Lower leg skin (tissue), 4 donors: ENCODE data around the gene C6orf62. TPM values are rescaled to one million over a fixed set of nuclear protein-coding genes. Genes with fewer than 3 reads are reported as not detected.
A peak's percentile ranks its signal among the peaks of the same experiment; 100 is the strongest.
"Not testable (repeated sequence)": the region's sequence is repeated elsewhere in the genome, so short reads cannot be mapped to it uniquely, and the experiment has no call there.

Source experiments
- DNase-seq, 2 donors: peaks; one replicate each; pipeline ENCODE4 v3.0.0-alpha.2; 2019; ENCODE audit warnings: low spot score in 2 of 2
- H3K4me3 ChIP-seq: fragments of 200-600 bp; sonication (generic); 2 replicates; pipeline ENCODE4 v1.5.1; 2017; ENCODE audit warnings: mild to moderate bottlenecking, low read depth; ENCODE audit not compliant: poor library complexity, severe bottlenecking
- POLR2A ChIP-seq, 2 donors: fragments of 450-650 bp; IDR thresholded peaks; one replicate each; pipeline ENCODE4 v1.6.1; 2016 to 2017; ENCODE audit warnings: antibody characterized with exemption in 2 of 2, mild to moderate bottlenecking in 1 of 2, moderate library complexity in 1 of 2
- WGBS, 2 donors: methylation state at CpG; one replicate each; pipeline ENCODE4 v1.1.5; 2018; 5-methylcytosine and 5-hydroxymethylcytosine counted together
- intact Hi-C: fragments of 100-400 bp; cut with DNase I; formaldehyde crosslinking; loops from one replicate; pipeline ENCODE4 v1.15.0; 2023; ENCODE audit warnings: low total_unique reads
- total RNA-seq, 4 donors: library from RNA; depleted of rRNA; stranded (reverse); fragments of >200 nt; gene quantifications; one replicate each; pipeline ENCODE4 v1.1.0, GENCODE V29; 2016
- TF ChIP-seq, protein P1 (sequence below), 3 donors: fragments of 450-650 bp; IDR thresholded peaks; one replicate each; pipeline ENCODE4 v1.5.1; 2016; ENCODE audit warnings: antibody characterized with exemption in 3 of 3, mild to moderate bottlenecking in 3 of 3, moderate library complexity in 2 of 3

C6orf62 gene
- total RNA-seq, 4 donors from 2014 or later, result 50.9 to 63.3 (median 52.8) TPM

DNA sequence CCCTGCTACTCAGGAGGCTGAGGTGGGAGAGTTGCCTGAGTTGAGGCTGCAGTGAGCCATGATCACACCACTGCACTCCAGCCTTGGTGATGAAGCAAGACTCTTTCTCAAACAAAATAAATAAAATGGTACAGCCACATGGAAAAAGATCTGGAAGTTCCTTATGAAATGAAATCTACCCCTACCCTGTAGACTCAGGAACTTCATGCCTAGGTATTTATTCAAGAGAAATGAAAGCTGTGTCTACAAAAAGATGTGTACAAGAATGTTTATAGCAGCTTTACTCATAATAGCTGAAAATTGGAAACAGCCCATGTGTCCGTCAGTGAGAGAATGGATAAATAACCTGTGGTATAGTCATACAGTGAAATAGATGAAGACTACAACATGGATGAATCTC lies 15.2 kb upstream of the C6orf62 start:
- intact Hi-C loops, result no loop called here
- TF ChIP-seq POLR2A (IDR thresholded peaks at IDR 0.05), result no peak
- TF ChIP-seq, protein P1, sequence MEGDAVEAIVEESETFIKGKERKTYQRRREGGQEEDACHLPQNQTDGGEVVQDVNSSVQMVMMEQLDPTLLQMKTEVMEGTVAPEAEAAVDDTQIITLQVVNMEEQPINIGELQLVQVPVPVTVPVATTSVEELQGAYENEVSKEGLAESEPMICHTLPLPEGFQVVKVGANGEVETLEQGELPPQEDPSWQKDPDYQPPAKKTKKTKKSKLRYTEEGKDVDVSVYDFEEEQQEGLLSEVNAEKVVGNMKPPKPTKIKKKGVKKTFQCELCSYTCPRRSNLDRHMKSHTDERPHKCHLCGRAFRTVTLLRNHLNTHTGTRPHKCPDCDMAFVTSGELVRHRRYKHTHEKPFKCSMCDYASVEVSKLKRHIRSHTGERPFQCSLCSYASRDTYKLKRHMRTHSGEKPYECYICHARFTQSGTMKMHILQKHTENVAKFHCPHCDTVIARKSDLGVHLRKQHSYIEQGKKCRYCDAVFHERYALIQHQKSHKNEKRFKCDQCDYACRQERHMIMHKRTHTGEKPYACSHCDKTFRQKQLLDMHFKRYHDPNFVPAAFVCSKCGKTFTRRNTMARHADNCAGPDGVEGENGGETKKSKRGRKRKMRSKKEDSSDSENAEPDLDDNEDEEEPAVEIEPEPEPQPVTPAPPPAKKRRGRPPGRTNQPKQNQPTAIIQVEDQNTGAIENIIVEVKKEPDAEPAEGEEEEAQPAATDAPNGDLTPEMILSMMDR (IDR thresholded peaks at IDR 0.05), result no peak
- H3K4me3 ChIP-seq, result no peak overlapping the region
- no peak for DNase-seq
- WGBS, 2 donors, result 83 to 89% methylated on average over 1 of the region's 1 CpG

DNA sequence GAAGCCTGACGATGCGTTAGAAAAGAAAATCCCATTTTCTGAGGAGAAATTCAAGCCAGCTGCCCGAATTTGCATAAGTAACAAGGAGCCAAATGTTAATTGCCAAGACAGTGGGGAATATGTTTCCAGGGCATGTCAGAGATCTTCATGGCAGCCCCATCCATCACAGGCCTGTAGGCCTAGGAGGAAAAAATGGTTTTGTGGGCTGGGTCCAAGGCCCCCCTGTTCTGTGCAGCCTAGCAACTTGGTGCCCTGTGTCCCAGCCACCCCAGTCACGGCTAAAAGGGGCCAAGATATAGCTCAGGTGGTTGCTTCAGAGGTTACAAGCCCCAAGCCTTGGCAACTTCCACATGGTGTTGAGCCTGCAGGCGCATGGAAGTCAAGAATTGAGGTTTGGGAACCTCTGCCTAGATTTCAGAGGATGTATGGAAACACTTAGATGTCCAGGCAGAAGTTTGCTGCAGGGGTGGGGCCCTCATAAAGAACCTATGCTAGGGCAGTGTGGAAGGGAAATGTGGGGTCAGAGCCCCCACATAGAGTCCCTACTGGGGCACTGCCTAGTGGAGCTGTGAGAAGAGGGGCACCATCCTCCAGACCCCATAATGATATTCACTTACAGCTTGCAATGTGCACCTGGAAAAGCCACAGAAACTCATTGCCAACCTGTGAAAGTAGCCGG lies 12.6 kb upstream of the C6orf62 start:
- DNase-seq, intact Hi-C loops: not testable (repeated sequence)
- WGBS, 2 donors, result 91 to 93% methylated on average over 6 of the region's 6 CpGs

DNA sequence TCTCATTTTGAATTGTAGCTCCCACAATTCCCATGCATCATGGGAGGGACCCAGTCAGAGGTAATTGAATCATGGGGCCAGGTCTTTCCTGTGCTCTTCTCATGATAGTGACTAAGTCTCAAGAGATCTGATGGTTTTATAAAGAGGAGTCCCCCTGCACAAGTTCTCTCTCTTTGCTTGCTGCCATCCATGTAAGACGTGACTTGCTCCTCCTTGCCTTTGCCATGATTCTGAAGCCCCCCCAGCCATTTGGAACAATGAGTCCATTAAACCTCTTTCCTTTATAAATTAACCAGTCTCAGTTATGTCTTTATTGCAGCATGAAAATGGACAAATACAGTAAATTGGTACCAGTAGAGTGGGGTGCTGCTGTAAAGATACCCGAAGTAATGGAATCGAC lies 11.7 kb upstream of the C6orf62 start:
- 90 to 94% methylated on average over 3 of the region's 3 CpGs for WGBS, 2 donors
- intact Hi-C loops, DNase-seq, H3K4me3 ChIP-seq: not testable (repeated sequence)

More for the DNA sequence above, 12.6 kb upstream of the C6orf62 start:
- not testable (repeated sequence) for H3K4me3 ChIP-seq

DNA sequence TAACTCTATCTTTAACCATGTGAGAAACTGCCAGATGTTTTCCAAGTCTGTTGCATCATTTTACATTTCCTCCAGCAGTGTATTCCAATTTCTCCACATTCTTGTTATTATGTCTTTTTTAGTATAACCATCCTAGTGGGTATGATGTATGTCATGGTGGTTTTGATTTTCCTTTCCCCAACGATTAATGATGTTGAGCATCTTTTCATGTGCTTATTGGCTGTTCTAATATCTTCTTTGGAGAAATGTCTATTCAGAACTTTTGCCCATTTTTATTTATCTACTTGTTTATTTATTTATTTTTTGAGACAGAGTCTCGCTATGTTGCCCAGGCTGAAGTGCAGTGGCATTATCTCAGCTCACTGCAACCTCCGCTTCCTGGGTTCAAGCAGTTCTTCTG lies 4.3 kb upstream of the C6orf62 start:
- DNase-seq, result no peak
- no peak for TF ChIP-seq POLR2A (IDR thresholded peaks at IDR 0.05)
- WGBS, 2 donors, result 90 to 93% methylated on average over 3 of the region's 3 CpGs
- no peak overlapping the region for H3K4me3 ChIP-seq
- intact Hi-C loops, result no loop called here

DNA sequence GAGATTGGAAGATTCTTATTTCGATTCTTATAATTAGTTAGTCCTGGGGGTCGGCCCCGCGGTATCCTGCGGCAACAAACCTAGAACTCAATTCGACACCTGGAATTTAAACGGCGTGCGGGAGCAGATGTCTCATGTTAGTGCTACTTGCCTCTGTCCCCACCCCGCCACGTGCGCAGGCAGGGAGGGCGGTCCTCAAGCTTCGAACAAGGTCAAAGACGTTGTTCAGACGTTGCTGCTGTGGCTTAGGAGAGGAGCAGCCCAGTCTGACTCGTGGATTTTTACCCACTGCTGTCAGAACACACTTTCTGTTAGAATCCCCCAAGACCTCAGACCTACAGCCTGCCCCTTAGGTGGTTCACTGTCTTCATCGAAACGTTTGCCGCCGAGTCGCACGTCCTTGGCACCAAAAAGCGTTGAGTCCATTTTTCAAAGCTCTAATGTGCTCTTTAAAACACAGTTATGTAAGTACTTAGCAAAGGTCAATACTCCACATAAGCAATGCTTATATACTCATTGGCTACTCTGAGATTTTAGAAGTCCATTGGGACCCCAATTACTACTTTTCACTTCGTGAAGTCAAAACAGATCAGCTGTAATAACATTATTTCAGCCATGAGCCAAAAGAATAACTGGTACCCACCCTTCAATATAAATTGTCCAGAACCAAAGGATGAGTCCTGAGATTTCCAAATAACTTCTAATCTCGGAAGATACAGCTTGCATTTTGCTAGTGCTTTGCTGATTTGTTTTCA lies 2.7 kb upstream of the C6orf62 start:
- peak in 1 of 2 donors; percentile 97 for DNase-seq

DNA sequence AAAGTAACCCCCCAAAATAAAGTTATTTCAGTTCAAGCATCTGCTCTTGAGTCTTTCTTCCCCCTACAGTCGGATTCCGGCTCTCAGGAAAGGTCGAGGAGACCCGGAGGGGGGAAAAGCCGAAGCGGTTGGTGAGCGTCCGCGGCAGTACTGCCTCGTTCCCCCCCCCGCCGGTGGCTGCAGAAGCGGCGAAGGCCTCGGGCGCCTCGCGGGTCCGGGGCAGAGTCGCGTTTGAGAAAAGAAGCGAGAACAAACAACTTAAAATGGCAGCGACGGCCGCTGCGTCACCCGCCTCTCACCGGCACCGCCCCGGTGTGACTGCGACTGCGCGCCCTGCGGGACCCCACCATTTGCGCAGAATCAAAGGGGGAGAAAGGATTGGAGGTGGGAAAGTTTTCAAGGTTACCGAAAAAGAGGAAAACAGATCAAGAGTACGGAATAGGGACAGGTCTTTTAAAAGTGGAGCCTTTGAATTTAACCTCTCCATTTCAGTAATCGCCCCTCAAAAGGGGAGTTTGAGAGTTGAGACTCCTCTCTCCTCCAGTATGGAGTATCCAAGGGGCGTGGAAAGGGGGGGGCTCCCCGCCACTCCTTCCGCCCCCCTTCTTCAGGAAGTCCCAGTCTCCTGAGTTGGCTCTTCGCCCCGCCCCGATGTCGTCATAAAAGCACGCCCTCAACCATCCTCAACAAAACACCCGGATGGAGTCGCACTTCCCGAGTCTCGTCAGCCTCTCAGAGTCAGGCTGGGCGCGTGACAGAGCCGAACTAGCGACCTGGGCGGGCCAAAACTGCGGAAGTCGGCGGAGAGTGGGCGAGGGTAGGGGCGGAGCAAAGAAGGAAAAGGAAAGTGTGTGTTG lies 1.9 kb upstream of the C6orf62 start:
- intact Hi-C loops, result no loop called here
- 0 to 1% methylated on average over 46 to 60 of the region's 60 CpGs for WGBS, 2 donors
- H3K4me3 ChIP-seq, result peak overlapping the region; percentile 96
- DNase-seq, result peak; percentile 100
- peak in 1 of 2 donors; percentile 96 for TF ChIP-seq POLR2A (IDR thresholded peaks at IDR 0.05)
- TF ChIP-seq, protein P1 (IDR thresholded peaks at IDR 0.05), result no peak

More for the DNA sequence above, 2.7 kb upstream of the C6orf62 start:
- 4 to 5% methylated on average over 26 of the region's 26 CpGs for WGBS, 2 donors
- peak overlapping the region; percentile 10 for H3K4me3 ChIP-seq
- no peak for TF ChIP-seq POLR2A (IDR thresholded peaks at IDR 0.05)
- TF ChIP-seq, protein P1 (IDR thresholded peaks at IDR 0.05), result no peak
- intact Hi-C loops, result no loop called here

DNA sequence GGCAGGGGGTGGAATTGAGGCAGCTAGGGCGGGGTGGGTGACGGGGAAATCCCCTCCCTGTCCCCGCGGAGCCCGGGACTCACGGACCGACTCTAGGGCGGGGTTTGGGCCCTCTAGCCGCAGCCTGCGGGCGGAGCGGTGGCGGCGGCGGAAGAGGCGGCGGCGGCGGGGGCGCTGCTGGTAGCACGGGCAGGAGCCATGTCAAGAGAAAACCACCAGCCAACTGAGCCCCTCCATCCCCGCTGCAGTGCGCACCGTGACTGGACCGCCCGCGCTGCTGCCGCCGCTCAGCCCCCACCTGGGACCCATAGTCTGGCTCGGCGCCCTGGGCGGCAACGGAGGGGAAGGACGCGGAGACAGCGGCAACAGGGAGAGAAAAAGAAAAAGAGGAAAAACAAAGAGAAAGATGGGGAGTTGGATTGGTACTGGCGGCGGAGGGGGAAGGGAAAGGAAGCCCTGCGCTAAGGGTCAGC lies 1.2 kb upstream of the C6orf62 start:
- DNase-seq, result peak; percentile 48 to 92
- intact Hi-C loops, result no loop called here
- 0 to 1% methylated on average over 38 of the region's 39 CpGs for WGBS, 2 donors
- peak overlapping the region; percentile 96 for H3K4me3 ChIP-seq
- TF ChIP-seq, protein P1 (IDR thresholded peaks at IDR 0.05), result no peak
- no peak for TF ChIP-seq POLR2A (IDR thresholded peaks at IDR 0.05)
